Breast epithelium (tissue), 4 donors: ENCODE measurements around the gene SIM2. TPM values are rescaled to one million over a fixed set of nuclear protein-coding genes. Genes with fewer than 3 reads are reported as not detected.

ENCODE experiments used
- DNase-seq, 2 donors: peaks; one replicate each; pipeline ENCODE4 v3.0.0-alpha.2; 2019; ENCODE audit warnings: low spot score in 2 of 2
- H3K27ac ChIP-seq, 2 donors: fragments of 200-600 bp; sonication (generic) in 1 of 2; one replicate each; pipeline ENCODE4 v1.5.1; 2016 to 2019; ENCODE audit warnings: mild to moderate bottlenecking in 1 of 2
- H3K27me3 ChIP-seq, 2 donors: fragments of 200-600 bp; sonication (generic) in 1 of 2; one replicate each; pipeline versions ENCODE4 v1.5.1 to v1.6.0; 2017 to 2019; ENCODE audit warnings: control low read depth in 1 of 2, mild to moderate bottlenecking in 1 of 2
- H3K36me3 ChIP-seq: fragments of 200-600 bp; one replicate; pipeline ENCODE4 v1.5.1; 2019
- H3K4me1 ChIP-seq, 2 donors: fragments of 200-600 bp; sonication (generic); one replicate each; pipeline ENCODE4 v1.5.1; 2016 to 2019; ENCODE audit warnings: control low read depth in 1 of 2
- H3K4me3 ChIP-seq, 3 donors: fragments of 200-600 bp; sonication (generic); 1 replicate in 2 of 3; 2 replicates in 1 of 3; pipeline ENCODE4 v1.5.1; 2016 to 2019; ENCODE audit warnings: mild to moderate bottlenecking in 3 of 3, moderate library complexity in 2 of 3
- H3K9me3 ChIP-seq, 2 donors: fragments of 200-600 bp; sonication (generic) in 1 of 2; one replicate each; pipeline ENCODE4 v1.5.1; 2016 to 2019; ENCODE audit warnings: control low read depth in 1 of 2
- POLR2A ChIP-seq: fragments of 450-650 bp; IDR thresholded peaks from one replicate; pipeline ENCODE4 v1.6.1; 2016; ENCODE audit warnings: antibody characterized with exemption, mild to moderate bottlenecking, moderate library complexity
- POLR2AphosphoS5 ChIP-seq, 3 donors: sonication (generic); formaldehyde crosslinking; IDR thresholded peaks; one replicate each; pipeline ENCODE4 v1.6.1; 2017; ENCODE audit warnings: antibody characterized with exemption in 3 of 3
- intact Hi-C: fragments of 100-400 bp; cut with DNase I; formaldehyde crosslinking; loops from one replicate; pipeline ENCODE4 v1.15.1; 2023; ENCODE audit warnings: low total_unique reads
- total RNA-seq, 3 donors: library from RNA; depleted of rRNA; stranded (reverse); fragments of >200 nt; gene quantifications; one replicate each; pipeline ENCODE4 v1.1.0, GENCODE V29; 2016
- TF ChIP-seq, protein P1 (sequence below), 3 donors: fragments of 450-650 bp; IDR thresholded peaks; one replicate each; pipeline ENCODE4 v1.5.1; 2016 to 2017; ENCODE audit warnings: antibody characterized with exemption in 3 of 3, mild to moderate bottlenecking in 3 of 3, moderate library complexity in 3 of 3

The SIM2 gene
- total RNA-seq, 3 donors from 2014 or later: 0.15 to 0.33 (median 0.32) TPM

DNA sequence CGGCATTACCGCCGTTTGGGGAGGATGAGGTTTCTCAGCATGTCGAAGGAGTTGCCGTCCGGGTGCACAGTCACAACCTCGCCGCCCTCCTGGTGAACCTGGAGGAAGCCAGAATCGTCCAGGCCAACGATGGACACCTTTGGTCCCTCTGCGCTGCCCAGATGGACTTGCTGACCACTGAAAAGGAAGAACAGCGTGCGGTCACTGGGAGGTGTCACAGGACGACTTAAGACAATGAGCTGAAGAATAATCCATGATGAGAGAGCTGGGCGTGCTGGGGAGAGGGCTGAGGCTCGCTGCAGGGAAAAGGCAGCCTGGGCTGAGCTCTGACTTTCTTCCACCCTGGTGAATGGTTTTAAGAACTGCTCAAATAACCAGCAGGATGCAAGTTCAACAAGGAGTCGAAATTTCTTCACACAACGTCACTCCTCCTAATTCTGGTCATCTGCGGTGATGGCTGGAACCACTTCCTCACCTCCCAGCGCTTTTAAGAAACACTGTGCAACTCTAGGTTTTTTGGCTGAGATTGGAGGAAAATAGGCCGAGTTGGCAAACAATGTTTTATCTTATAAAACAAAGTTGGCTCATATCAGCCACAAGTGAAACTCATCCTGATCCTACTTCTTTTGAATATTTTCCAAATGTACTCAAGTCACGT, 55.5 kb downstream of the SIM2 start:
- Histone ChIP-seq H3K36me3 (no peaks in the 10 kb centered on the region), H3K4me3 (no peak overlapping the region), H3K27ac (no peak overlapping the region), H3K4me1 (no peaks in the 10 kb centered on the region), H3K9me3 (no peaks in the 10 kb centered on the region), H3K27me3 (no peaks in the 10 kb centered on the region)
- no peak for DNase-seq
- TF ChIP-seq, protein P1, sequence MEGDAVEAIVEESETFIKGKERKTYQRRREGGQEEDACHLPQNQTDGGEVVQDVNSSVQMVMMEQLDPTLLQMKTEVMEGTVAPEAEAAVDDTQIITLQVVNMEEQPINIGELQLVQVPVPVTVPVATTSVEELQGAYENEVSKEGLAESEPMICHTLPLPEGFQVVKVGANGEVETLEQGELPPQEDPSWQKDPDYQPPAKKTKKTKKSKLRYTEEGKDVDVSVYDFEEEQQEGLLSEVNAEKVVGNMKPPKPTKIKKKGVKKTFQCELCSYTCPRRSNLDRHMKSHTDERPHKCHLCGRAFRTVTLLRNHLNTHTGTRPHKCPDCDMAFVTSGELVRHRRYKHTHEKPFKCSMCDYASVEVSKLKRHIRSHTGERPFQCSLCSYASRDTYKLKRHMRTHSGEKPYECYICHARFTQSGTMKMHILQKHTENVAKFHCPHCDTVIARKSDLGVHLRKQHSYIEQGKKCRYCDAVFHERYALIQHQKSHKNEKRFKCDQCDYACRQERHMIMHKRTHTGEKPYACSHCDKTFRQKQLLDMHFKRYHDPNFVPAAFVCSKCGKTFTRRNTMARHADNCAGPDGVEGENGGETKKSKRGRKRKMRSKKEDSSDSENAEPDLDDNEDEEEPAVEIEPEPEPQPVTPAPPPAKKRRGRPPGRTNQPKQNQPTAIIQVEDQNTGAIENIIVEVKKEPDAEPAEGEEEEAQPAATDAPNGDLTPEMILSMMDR (IDR thresholded peaks at IDR 0.05): no peak
- TF ChIP-seq POLR2AphosphoS5 (IDR thresholded peaks at IDR 0.05) (no peak), POLR2A (no peak)
- intact Hi-C loops: loop anchor here (2.0 kb wide), 1 partner anchor 64 kb away; no protein-coding TSS in a partner anchor

DNA sequence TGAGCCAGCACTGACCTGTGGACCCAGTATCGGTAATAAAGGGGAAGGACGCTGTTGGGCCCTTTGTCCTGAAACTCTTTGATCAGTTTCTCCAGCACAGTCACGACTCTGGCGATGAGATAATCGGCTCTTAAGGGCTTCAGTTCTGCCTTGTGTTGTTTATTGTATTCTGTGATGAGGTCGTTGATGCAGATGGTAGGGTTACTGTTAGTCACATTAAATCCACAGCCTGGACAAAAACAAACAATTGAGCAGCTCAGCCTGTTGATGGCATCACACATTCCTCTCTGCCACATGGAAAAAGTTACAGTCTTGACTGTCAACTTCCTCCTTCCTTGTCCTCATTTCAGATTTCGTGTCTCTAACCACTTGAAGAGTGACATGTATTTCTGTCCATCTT, 57.6 kb downstream of the SIM2 start:
- intact Hi-C loops: no loop called here
- no peak for TF ChIP-seq POLR2AphosphoS5 (IDR thresholded peaks at IDR 0.05)
- TF ChIP-seq, protein P1 (IDR thresholded peaks at IDR 0.05): no peak
- TF ChIP-seq POLR2A: no peak
- no peaks in the 10 kb centered on the region for H3K36me3 ChIP-seq

DNA sequence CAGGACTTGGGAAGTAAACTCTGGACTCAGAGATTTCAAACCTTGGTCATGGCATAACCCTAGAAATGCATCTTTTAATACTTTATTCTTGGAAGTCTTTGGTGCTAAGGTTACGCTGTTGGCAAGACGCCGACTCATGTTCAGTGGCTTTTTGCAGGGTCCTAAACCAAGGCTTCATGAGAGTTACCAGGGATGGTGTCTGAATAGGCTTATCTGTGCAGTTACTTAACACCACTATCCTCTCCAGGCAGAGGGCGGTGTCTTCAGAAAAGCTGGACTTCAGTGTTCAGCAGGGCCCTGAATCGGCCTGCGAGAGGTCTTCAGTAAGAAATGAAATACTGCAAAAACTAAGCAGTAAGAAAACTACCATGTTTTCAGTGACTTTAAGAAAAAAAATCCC, 58.3 kb downstream of the SIM2 start:
- intact Hi-C loops: no loop called here
- no peaks in the 10 kb centered on the region for H3K36me3 ChIP-seq
- no peaks in the 10 kb centered on the region for H3K9me3 ChIP-seq
- TF ChIP-seq POLR2AphosphoS5 (IDR thresholded peaks at IDR 0.05) (no peak), POLR2A (no peak)
- TF ChIP-seq, protein P1 (IDR thresholded peaks at IDR 0.05): no peak
- DNase-seq: no peak
- no peaks in the 10 kb centered on the region for H3K27me3 ChIP-seq
- H3K27ac ChIP-seq: no peak overlapping the region
- no peaks in the 10 kb centered on the region for H3K4me1 ChIP-seq
- no peak overlapping the region for H3K4me3 ChIP-seq

More for the DNA sequence above, 57.6 kb downstream of the SIM2 start:
- no peak overlapping the region for H3K27ac ChIP-seq
- no peak overlapping the region for H3K4me3 ChIP-seq
- H3K9me3 ChIP-seq: no peaks in the 10 kb centered on the region
- no peak for DNase-seq
- H3K27me3 ChIP-seq: no peaks in the 10 kb centered on the region
- H3K4me1 ChIP-seq: no peaks in the 10 kb centered on the region

DNA sequence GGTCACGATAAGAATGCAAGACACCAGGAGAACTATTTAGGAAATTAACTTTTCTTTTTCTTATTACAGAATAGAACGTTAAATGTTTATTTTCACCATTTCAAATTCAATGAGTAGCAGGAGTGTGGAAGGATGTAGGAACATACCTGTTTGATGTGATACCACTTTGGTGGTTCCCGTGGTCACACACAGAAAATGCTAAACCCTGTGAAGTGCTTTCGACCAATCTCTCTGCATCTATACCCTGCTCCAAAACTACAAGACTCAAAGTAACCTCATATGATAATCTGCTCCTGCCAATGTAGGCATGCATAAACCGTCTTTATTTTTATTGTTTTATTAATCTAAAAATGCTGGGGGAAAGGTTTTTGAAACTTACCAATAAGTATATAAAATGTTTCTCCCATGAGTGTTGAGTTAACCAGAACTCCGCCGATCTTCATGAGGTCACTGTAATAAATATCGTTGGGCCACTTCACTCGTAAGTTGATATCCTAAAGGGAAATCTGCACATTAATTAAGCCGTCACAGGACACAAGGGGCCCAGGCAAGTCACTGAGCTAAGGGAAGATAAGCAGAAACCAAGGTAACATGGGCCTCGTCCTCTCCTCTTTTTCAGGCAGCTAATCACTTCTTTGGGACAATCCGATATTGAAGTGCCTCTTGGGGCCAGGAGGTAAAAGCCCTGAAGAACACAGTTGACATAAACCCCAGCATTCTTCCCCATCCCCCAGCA, 60.6 kb downstream of the SIM2 start:
- H3K27ac ChIP-seq: no peak overlapping the region
- H3K36me3 ChIP-seq: no peaks in the 10 kb centered on the region
- intact Hi-C loops: no loop called here
- TF ChIP-seq, protein P1 (IDR thresholded peaks at IDR 0.05): no peak
- TF ChIP-seq POLR2A (no peak), POLR2AphosphoS5 (IDR thresholded peaks at IDR 0.05) (no peak)
- H3K27me3 ChIP-seq: no peaks in the 10 kb centered on the region
- H3K4me1 ChIP-seq: no peaks in the 10 kb centered on the region
- no peak overlapping the region for H3K4me3 ChIP-seq
- no peak for DNase-seq
- no peaks in the 10 kb centered on the region for H3K9me3 ChIP-seq

DNA sequence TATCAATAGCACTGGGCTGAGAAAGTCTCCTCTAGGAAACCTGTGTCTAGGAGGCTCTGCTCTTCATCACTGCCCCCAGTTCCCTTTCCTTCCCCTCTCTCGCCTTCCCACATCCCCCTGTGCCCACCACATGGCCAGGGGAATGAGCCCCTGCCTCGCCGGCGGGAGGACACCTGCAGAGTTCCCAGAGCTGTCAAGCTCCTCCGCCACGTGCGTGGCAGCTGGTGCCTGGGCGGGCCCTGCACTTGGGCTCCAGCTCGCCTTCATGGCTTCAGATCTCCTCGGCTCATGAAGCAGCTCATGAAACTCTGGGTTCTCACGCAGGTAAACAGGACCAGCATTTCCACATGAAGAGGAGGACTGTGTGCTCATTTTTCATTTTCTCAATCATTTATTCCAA, 62.8 kb downstream of the SIM2 start:
- DNase-seq: no peak
- intact Hi-C loops: no loop called here
- H3K9me3 ChIP-seq: no peaks in the 10 kb centered on the region
- no peak overlapping the region for H3K4me3 ChIP-seq
- H3K36me3 ChIP-seq: no peaks in the 10 kb centered on the region
- H3K4me1 ChIP-seq: no peaks in the 10 kb centered on the region
- TF ChIP-seq, protein P1 (IDR thresholded peaks at IDR 0.05): no peak
- no peak for TF ChIP-seq POLR2A
- TF ChIP-seq POLR2AphosphoS5 (IDR thresholded peaks at IDR 0.05): no peak
- no peak overlapping the region for H3K27ac ChIP-seq
- H3K27me3 ChIP-seq: no peaks in the 10 kb centered on the region
